Cardiac muscle cell (in vitro differentiated cells and primary cell): ENCODE measurements around the gene GLE1. TPM values are rescaled to one million over a fixed set of nuclear protein-coding genes. Genes with fewer than 3 reads are reported as not detected.
A peak's percentile ranks its signal among the peaks of the same experiment; 100 is the strongest.

ENCODE experiments used
- DNase-seq, 2 donors: peaks; one replicate each; pipeline versions ENCODE4 v3.0.0 to v3.0.0-alpha.2; 2010 to 2017; ENCODE audit warnings: low read depth in 1 of 2, low spot score in 1 of 2
- H3K27ac ChIP-seq: fragments of 200-600 bp; sonication (generic); 2 replicates; pipeline ENCODE4 v1.5.1; 2016
- H3K27me3 ChIP-seq: fragments of 200-600 bp; sonication (generic); 2 replicates; pipeline ENCODE4 v1.6.0; 2016; ENCODE audit warnings: control low read depth
- H3K36me3 ChIP-seq: fragments of 200-600 bp; sonication (generic); 2 replicates; pipeline ENCODE4 v1.5.1; 2016; ENCODE audit warnings: control low read depth
- H3K4me1 ChIP-seq: fragments of 200-600 bp; sonication (generic); 2 replicates; pipeline ENCODE4 v1.8.1; 2017; ENCODE audit warnings: low read depth, mild to moderate bottlenecking, mixed run types
- H3K4me3 ChIP-seq: fragments of 200-600 bp; sonication (generic); 2 replicates; pipeline ENCODE4 v1.5.1; 2016; ENCODE audit warnings: mild to moderate bottlenecking
- H3K9me3 ChIP-seq: fragments of 200-600 bp; sonication (generic); 2 replicates; pipeline ENCODE4 v1.5.1; 2017; ENCODE audit warnings: low read depth, mild to moderate bottlenecking, control low read depth
- CTCF ChIP-seq: IDR thresholded peaks from 2 replicates; pipeline ENCODE4 v1.5.1; 2012; ENCODE audit warnings: low read depth, mild to moderate bottlenecking, low read length
- polyA plus RNA-seq: library from polyadenylated mRNA; unstranded; fragments of >200 nt; fragmentation: Nextera tagmentation; extraction: Ambion mirVana; gene quantifications from 2 replicates; pipeline ENCODE4 v1.2.1, GENCODE V29; 2016
- total RNA-seq: library from RNA; depleted of rRNA; stranded (reverse); fragments of >200 nt; gene quantifications from 2 replicates; pipeline ENCODE4 v1.2.3, GENCODE V29; 2016

Gene GLE1
- total and polyA plus RNA-seq, 2 experiments from 2014 or later, result 16.3 to 22.4 TPM

DNA sequence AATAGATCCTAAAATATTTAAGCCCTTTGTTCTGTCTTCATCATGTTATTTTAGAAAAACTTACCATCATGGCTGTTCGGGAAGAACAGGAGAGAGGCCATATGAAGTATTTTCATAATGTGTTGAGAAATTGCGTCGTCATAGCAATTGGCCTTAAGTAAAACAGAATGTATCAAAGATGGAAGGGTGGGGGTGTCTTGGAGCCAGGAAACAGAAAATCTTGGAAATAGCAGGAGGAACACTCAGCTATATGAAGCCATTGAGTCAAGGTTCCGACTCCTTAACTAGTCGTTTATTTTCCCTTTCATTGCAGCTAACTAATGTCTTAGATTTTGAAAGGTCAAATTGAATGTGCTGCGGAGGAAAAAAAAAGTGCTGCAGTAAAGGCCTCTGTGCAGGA is 49.2 kb downstream of the GLE1 start:
- DNase-seq, result peak in 1 of 2 donors; percentile 91
- TF ChIP-seq CTCF, result no peak
- Histone ChIP-seq H3K36me3 (no peaks in the 10 kb centered on the region), H3K27me3 (no peaks in the 10 kb centered on the region), H3K4me1 (peaks cover 53% of the 10 kb centered on the region), H3K9me3 (no peaks in the 10 kb centered on the region), H3K4me3 (peak overlapping the region; percentile 64), H3K27ac (peak overlapping the region; percentile 94)

- Histone ChIP-seq H3K36me3 (no peaks in the 10 kb centered on the region), H3K27ac (peak overlapping the region; percentile 94), H3K27me3 (no peaks in the 10 kb centered on the region), H3K9me3 (no peaks in the 10 kb centered on the region), H3K4me1 (peaks cover 58% of the 10 kb centered on the region), H3K4me3 (peak overlapping the region; percentile 64)
- DNase-seq, result peak; percentile 85 to 96
- no peak for TF ChIP-seq CTCF
Measured at GRCh38 chr9:128554155-128554862, 49.8 kb downstream of the GLE1 start.

- peaks cover 49% of the 10 kb centered on the region for H3K4me1 ChIP-seq
- H3K36me3 ChIP-seq, result no peaks in the 10 kb centered on the region
- no peak for TF ChIP-seq CTCF
- peak; percentile 64 to 84 for DNase-seq
- H3K27me3 ChIP-seq, result no peaks in the 10 kb centered on the region
- no peak overlapping the region for H3K4me3 ChIP-seq
- H3K9me3 ChIP-seq, result no peaks in the 10 kb centered on the region
- peak overlapping the region; percentile 94 for H3K27ac ChIP-seq
Measured at GRCh38 chr9:128555180-128555721, 50.7 kb downstream of the GLE1 start.

- H3K27ac ChIP-seq, result no peak overlapping the region
- H3K36me3 ChIP-seq, result no peaks in the 10 kb centered on the region
- H3K4me1 ChIP-seq, result peaks cover 39% of the 10 kb centered on the region
- H3K4me3 ChIP-seq, result no peak overlapping the region
- TF ChIP-seq CTCF, result no peak
- no peaks in the 10 kb centered on the region for H3K9me3 ChIP-seq
- H3K27me3 ChIP-seq, result no peaks in the 10 kb centered on the region
- no peak for DNase-seq
Measured at GRCh38 chr9:128556276-128556675, 51.8 kb downstream of the GLE1 start.

GRCh38 chr9:128556926-128557634 is 52.6 kb downstream of the GLE1 start:
- H3K4me3 ChIP-seq, result no peak overlapping the region

More at GRCh38 chr9:128556926-128557634, 52.6 kb downstream of the GLE1 start:
- peaks cover 33% of the 10 kb centered on the region for H3K4me1 ChIP-seq
- no peak for DNase-seq
- no peaks in the 10 kb centered on the region for H3K27me3 ChIP-seq
- no peaks in the 10 kb centered on the region for H3K9me3 ChIP-seq
- TF ChIP-seq CTCF, result no peak
- no peak overlapping the region for H3K27ac ChIP-seq
- peaks cover under 1% of the 10 kb centered on the region for H3K36me3 ChIP-seq
